Measurements from ENCODE around the gene MPC1L.
"Not testable (repeated sequence)": the region's sequence is repeated elsewhere in the genome, so short reads cannot be mapped to it uniquely, and the experiment has no call there.

DNA sequence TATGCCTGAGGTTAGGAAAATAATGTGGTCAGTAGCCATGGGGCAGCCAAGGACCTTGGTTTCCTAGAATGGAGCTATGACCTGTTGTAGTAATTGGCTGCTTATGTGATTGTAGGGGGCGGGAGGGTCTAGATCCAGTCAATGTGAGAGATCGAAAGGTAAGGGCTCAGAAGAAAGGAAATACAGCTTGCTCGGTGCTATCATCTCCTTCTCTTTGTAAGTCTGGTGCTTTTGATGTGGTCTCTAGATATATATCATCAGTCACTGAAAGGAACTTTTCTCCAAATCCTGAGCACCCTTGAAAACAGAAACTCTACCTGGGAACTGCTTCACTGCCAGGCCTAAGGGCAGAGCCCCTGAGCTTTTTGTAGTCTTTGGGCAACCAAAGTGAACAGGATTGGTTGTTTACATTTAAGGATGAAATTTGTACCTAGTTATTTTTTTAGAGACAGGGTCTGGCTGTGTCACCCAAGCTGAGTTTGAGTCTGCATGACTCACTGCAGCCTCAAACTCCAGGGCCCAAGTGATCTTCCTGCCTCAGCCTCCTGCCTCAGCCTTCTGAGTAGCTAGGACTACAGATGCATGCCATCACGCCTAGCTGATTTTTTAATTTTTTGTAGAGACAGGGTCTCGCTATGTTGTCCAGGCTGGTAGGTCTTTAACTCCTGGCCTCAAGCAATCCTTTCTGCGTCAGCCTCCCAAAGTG is 33.5 kb upstream of the MPC1L start:
- TF ChIP-seq, protein P1, sequence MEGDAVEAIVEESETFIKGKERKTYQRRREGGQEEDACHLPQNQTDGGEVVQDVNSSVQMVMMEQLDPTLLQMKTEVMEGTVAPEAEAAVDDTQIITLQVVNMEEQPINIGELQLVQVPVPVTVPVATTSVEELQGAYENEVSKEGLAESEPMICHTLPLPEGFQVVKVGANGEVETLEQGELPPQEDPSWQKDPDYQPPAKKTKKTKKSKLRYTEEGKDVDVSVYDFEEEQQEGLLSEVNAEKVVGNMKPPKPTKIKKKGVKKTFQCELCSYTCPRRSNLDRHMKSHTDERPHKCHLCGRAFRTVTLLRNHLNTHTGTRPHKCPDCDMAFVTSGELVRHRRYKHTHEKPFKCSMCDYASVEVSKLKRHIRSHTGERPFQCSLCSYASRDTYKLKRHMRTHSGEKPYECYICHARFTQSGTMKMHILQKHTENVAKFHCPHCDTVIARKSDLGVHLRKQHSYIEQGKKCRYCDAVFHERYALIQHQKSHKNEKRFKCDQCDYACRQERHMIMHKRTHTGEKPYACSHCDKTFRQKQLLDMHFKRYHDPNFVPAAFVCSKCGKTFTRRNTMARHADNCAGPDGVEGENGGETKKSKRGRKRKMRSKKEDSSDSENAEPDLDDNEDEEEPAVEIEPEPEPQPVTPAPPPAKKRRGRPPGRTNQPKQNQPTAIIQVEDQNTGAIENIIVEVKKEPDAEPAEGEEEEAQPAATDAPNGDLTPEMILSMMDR (IDR thresholded peaks at IDR 0.05), result not testable (repeated sequence)
- not testable (repeated sequence) for TF ChIP-seq TEAD4 (CRISPR knock-in tag; IDR thresholded peaks at IDR 0.05); ESRRA (CRISPR knock-in tag; IDR thresholded peaks at IDR 0.05; ENCODE audit: borderline replicate concordance); FOXJ3 (CRISPR knock-in tag; IDR thresholded peaks at IDR 0.05; ENCODE audit: borderline replicate concordance)
- TF ChIP-seq, protein P2, sequence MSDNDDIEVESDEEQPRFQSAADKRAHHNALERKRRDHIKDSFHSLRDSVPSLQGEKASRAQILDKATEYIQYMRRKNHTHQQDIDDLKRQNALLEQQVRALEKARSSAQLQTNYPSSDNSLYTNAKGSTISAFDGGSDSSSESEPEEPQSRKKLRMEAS (CRISPR knock-in tag; IDR thresholded peaks at IDR 0.05), result not testable (repeated sequence)

All from WTC11 (cell line).